Hepatocyte (in vitro differentiated cells): ENCODE data around the gene PHF2. TPM values are rescaled to one million over a fixed set of nuclear protein-coding genes. Genes with fewer than 3 reads are reported as not detected.

ENCODE experiments used
- DNase-seq: peaks from one replicate; pipeline ENCODE4 v3.0.0-alpha.2; 2016; ENCODE audit warnings: low spot score
- H2AFZ ChIP-seq: fragments of 200-600 bp; sonication (generic); 2 replicates; pipeline ENCODE4 v1.6.0; 2016; ENCODE audit warnings: antibody characterized with exemption, mild to moderate bottlenecking
- H3K27ac ChIP-seq: fragments of 200-600 bp; sonication (generic); 2 replicates; pipeline ENCODE4 v1.5.1; 2016; ENCODE audit warnings: mild to moderate bottlenecking
- H3K27me3 ChIP-seq: fragments of 200-600 bp; sonication (generic); 2 replicates; pipeline ENCODE4 v1.6.1; 2016
- H3K36me3 ChIP-seq: fragments of 200-600 bp; sonication (generic); replicated peaks from 2 replicates; pipeline ENCODE4 v1.5.1; 2016; ENCODE audit warnings: low read depth; ENCODE audit not compliant: insufficient read depth
- H3K4me1 ChIP-seq: fragments of 200-600 bp; sonication (generic); 2 replicates; pipeline ENCODE4 v1.5.1; 2016; ENCODE audit warnings: mild to moderate bottlenecking, moderate library complexity; ENCODE audit not compliant: insufficient read depth
- H3K4me2 ChIP-seq: fragments of 200-600 bp; sonication (generic); 2 replicates; pipeline ENCODE4 v1.6.0; 2016
- H3K4me3 ChIP-seq: fragments of 200-600 bp; sonication (generic); 2 replicates; pipeline ENCODE4 v1.5.1; 2016; ENCODE audit warnings: mild to moderate bottlenecking
- H3K79me2 ChIP-seq: fragments of 200-600 bp; sonication (generic); 2 replicates; pipeline ENCODE4 v1.6.0; 2017; ENCODE audit warnings: mild to moderate bottlenecking
- H3K9me2 ChIP-seq: fragments of 200-600 bp; sonication (generic); replicated peaks from 2 replicates; pipeline ENCODE4 v1.6.0; 2017; ENCODE audit warnings: mild to moderate bottlenecking; ENCODE audit not compliant: insufficient read depth
- H3K9me3 ChIP-seq: fragments of 200-600 bp; sonication (generic); 2 replicates; pipeline ENCODE4 v1.5.1; 2016; ENCODE audit warnings: low read depth, mild to moderate bottlenecking
- H4K20me1 ChIP-seq: fragments of 200-600 bp; sonication (generic); 2 replicates; pipeline ENCODE4 v1.6.0; 2016; ENCODE audit warnings: mild to moderate bottlenecking; ENCODE audit not compliant: insufficient read depth, poor library complexity, severe bottlenecking
- EZH2 ChIP-seq: fragments of 200-600 bp; sonication (generic); IDR thresholded peaks from 2 replicates; pipeline ENCODE4 v1.6.1; 2016; ENCODE audit warnings: antibody characterized with exemption, mild to moderate bottlenecking, borderline replicate concordance
- EZH2phosphoT487 ChIP-seq: fragments of 200-600 bp; sonication (generic); IDR thresholded peaks from one replicate; pipeline ENCODE4 v1.6.1; 2018; ENCODE audit warnings: antibody characterized with exemption, mild to moderate bottlenecking, low read depth, moderate library complexity; ENCODE audit not compliant: unreplicated experiment, severe bottlenecking
- WGBS: methylation state at CpG from one replicate; pipeline ENCODE4 v1.1.6; 2016; ENCODE audit warnings: low lambda C conversion rate; ENCODE audit errors: missing lambda C conversion rate; 5-methylcytosine and 5-hydroxymethylcytosine counted together
- polyA plus RNA-seq: library from polyadenylated mRNA; unstranded; fragments of >200 nt; fragmentation: Nextera tagmentation; extraction: Ambion mirVana; gene quantifications from 2 replicates; pipeline ENCODE4 v1.2.1, GENCODE V29; 2016
- total RNA-seq: library from RNA; depleted of rRNA; stranded (reverse); fragments of >200 nt; gene quantifications from 2 replicates; pipeline ENCODE4 v1.2.3, GENCODE V29; 2014
- TF ChIP-seq, protein P1 (sequence below): fragments of 200-600 bp; sonication (generic); IDR thresholded peaks from 2 replicates; pipeline ENCODE4 v1.5.1; 2016; ENCODE audit warnings: antibody characterized with exemption, mild to moderate bottlenecking; ENCODE audit not compliant: poor library complexity

The PHF2 gene
- total and polyA plus RNA-seq, 2 experiments from 2014 or later = 10.5 to 19.8 TPM

DNA sequence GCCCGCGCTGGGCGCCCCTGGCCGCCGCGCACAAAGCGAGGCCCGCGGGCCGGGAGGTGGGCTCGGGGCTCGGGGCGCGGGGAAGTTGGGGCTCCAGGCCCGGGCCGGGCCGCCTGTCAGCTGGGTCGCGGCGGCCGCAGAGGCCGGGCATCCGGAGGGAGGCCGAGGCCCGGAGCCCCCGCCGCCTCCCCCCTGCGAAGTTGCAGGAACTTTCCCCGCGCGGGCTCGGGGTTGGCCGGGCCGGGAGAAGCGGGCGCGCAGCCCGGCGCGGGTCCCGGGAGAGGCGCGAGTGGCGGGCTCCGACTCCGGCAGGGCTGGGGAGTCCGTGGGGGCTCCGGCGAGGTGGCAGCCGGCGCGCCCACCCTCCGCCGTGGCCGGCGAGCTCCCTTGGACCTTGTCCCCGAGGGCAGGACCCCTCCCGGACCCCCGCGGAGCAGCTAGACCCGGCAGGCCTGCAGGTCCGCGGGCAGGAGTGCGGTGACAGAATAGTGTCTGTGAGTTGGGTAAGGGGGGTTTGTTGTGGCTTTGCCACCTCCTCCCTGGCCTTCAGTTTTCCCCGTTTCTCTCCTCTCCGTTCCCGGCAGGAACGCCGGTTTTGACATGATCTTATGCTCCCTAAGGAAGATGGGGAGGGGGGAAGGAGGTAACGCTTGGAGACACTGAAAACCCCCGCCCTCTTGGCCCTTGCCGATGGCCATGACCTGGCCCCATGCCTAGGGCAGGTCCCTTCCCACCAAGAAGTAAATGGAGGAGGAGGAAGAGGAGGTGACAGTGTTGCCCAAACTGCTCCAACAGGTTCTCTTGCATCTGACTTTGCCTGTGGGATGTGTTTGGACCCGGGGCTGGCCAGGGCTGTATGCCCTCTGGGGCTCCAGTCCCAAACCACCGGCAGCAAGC is 942 bp downstream of the PHF2 start:
- H3K4me2 ChIP-seq = peak overlapping the region; percentile 99
- H3K9me2 ChIP-seq = no peaks in the 10 kb centered on the region
- no peaks in the 10 kb centered on the region for H3K9me3 ChIP-seq
- no peaks in the 10 kb centered on the region for H3K27me3 ChIP-seq
- H3K36me3 ChIP-seq = no peaks in the 10 kb centered on the region
- H3K4me3 ChIP-seq = peak overlapping the region; percentile 79
- peaks cover 37% of the 10 kb centered on the region for H4K20me1 ChIP-seq
- peak overlapping the region; percentile 26 for H2AFZ ChIP-seq
- DNase-seq = peak; percentile 53
- WGBS = 6% methylated on average over 10 of the region's 74 CpGs
- peaks cover 50% of the 10 kb centered on the region for H3K4me1 ChIP-seq
- TF ChIP-seq, protein P1, sequence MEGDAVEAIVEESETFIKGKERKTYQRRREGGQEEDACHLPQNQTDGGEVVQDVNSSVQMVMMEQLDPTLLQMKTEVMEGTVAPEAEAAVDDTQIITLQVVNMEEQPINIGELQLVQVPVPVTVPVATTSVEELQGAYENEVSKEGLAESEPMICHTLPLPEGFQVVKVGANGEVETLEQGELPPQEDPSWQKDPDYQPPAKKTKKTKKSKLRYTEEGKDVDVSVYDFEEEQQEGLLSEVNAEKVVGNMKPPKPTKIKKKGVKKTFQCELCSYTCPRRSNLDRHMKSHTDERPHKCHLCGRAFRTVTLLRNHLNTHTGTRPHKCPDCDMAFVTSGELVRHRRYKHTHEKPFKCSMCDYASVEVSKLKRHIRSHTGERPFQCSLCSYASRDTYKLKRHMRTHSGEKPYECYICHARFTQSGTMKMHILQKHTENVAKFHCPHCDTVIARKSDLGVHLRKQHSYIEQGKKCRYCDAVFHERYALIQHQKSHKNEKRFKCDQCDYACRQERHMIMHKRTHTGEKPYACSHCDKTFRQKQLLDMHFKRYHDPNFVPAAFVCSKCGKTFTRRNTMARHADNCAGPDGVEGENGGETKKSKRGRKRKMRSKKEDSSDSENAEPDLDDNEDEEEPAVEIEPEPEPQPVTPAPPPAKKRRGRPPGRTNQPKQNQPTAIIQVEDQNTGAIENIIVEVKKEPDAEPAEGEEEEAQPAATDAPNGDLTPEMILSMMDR = no peak
- TF ChIP-seq EZH2 (no peak), EZH2phosphoT487 (no peak)
- H3K79me2 ChIP-seq = peaks cover 71% of the 10 kb centered on the region
- H3K27ac ChIP-seq = peak overlapping the region; percentile 62

DNA sequence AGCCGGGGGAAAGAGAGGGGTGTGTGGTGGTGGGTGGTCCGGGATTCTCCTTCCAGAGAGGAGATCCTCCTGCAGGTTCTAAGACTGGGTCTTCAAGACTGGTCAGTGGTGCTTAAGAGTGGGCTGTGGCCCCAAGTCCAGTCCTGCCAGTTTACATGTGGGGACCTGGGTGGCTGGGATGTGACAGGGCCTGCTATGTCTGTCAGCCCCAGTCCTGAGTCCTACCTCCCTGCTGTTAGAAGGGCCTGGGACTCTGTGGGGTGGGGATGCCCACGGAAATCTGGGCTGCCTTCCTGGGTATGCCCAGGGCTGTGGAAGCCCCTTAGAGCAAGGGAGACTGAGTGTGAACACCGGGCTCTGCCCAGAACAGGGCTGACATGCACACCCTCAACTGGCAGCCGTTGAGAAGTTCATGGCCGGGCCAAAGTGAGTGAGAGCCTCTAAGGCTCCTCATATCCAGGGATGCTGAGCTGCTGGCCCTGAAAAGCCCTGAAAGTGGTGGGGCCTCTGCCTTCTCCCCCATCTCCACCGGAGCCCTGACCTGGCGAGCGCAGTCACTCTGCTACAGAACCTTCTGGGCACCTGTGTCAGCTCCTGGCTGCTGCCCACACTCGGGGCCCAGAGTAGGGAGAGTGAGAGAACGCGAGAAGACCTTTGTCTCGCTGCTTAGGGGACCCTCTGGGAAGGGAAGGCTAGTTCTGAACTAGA is 1.7 kb downstream of the PHF2 start:
- Histone ChIP-seq H3K9me2 (no peaks in the 10 kb centered on the region), H3K36me3 (no peaks in the 10 kb centered on the region), H3K4me1 (peaks cover 53% of the 10 kb centered on the region), H3K27ac (peak overlapping the region; percentile 62), H3K4me3 (peak overlapping the region; percentile 79), H3K9me3 (no peaks in the 10 kb centered on the region), H3K79me2 (peaks cover 79% of the 10 kb centered on the region), H4K20me1 (peaks cover 41% of the 10 kb centered on the region), H2AFZ (peak overlapping the region; percentile 26), H3K4me2 (peak overlapping the region; percentile 99), H3K27me3 (no peaks in the 10 kb centered on the region)
- WGBS = 66% methylated on average over 13 of the region's 13 CpGs
- TF ChIP-seq EZH2phosphoT487 = no peak
- no peak for TF ChIP-seq EZH2
- TF ChIP-seq, protein P1 = no peak
- DNase-seq = no peak

- Histone ChIP-seq H3K27me3 (no peaks in the 10 kb centered on the region), H3K9me2 (no peaks in the 10 kb centered on the region), H3K4me1 (peaks cover 53% of the 10 kb centered on the region), H3K27ac (no peak overlapping the region), H3K4me3 (no peak overlapping the region), H3K4me2 (peak overlapping the region; percentile 99), H3K36me3 (no peaks in the 10 kb centered on the region), H3K79me2 (peaks cover 86% of the 10 kb centered on the region), H3K9me3 (no peaks in the 10 kb centered on the region), H2AFZ (no peak overlapping the region), H4K20me1 (peaks cover 41% of the 10 kb centered on the region)
- DNase-seq = no peak
- TF ChIP-seq EZH2 = no peak
- TF ChIP-seq, protein P1 = no peak
- no peak for TF ChIP-seq EZH2phosphoT487
- 60% methylated on average over 5 of the region's 5 CpGs for WGBS
These were observed 2.5 kb downstream of the PHF2 start for GRCh38 chr9:93578844-93579243.
